Measurements from ENCODE around the gene ARVCF. TPM values are rescaled to one million over a fixed set of nuclear protein-coding genes. Genes with fewer than 3 reads are reported as not detected.

ARVCF gene
- polyA plus RNA-seq, 1 of the 3 experiments (the other 2 are of a cell fraction): 27.4 TPM

- Histone ChIP-seq H3K27ac (ENCODE audit: low read depth in 2 of 2, low read length in 1 of 2) (no peak overlapping the region), H3K9me3 (no peaks in the 10 kb centered on the region), H3K79me2 (ENCODE audit: insufficient read depth) (peaks cover 53% of the 10 kb centered on the region), H3K9ac (no peak overlapping the region), H3K36me3 (replicated peaks in 1 of 2; ENCODE audit: control insufficient read depth in 1 of 2, insufficient read depth in 2 of 2, low read length in 1 of 2) (no peaks in the 10 kb centered on the region), H4K20me1 (ENCODE audit: insufficient read depth) (peaks cover 11% of the 10 kb centered on the region; the same call in 1 of the 2 replicates), H3F3A (replicated peaks; ENCODE audit: insufficient read depth) (no peaks in the 10 kb centered on the region), H3K4me2 (no peak overlapping the region), H3K4me3 (ENCODE audit: low read depth in 2 of 2, low read length in 1 of 2) (no peak overlapping the region), H3K4me1 (ENCODE audit: control insufficient read depth in 1 of 2, insufficient read depth in 2 of 2, low read depth in 1 of 2, low read length in 1 of 2) (peaks cover 0 to 20% of the 10 kb centered on the region in 2 experiments; a peak in 1 of 4 replicates), H2AFZ (ENCODE audit: low read depth) (no peak overlapping the region), H3K9me2 (no peaks in the 10 kb centered on the region), H3K27me3 (ENCODE audit: insufficient read depth) (no peaks in the 10 kb centered on the region)
- TF ChIP-seq RFX5 (IDR thresholded peaks at IDR 0.05; ENCODE audit: low read length) (no peak), FOXM1 (IDR thresholded peaks at IDR 0.05; ENCODE audit: low read depth) (no peak), SMC3 (IDR thresholded peaks at IDR 0.05; ENCODE audit: low read depth, low read length) (no peak), NRF1 (IDR thresholded peaks at IDR 0.05; ENCODE audit: low read depth, low read length) (no peak)
- 91% methylated on average over 10 of the region's 10 CpGs for WGBS (ENCODE audit: low lambda C conversion rate)
- ChIA-PET CTCF (interaction anchor here (1.7 to 6.5 kb wide), 3 partner anchors 10 to 53 kb away, joined by 5 to 46 read pairs (median 13); no protein-coding TSS in a partner anchor), POLR2A (no interaction called here)
- no peak for DNase-seq
These were observed 6.5 kb upstream of the ARVCF start for GRCh38 chr22:20022978-20023613.

GRCh38 chr22:20022231-20022977 is 5.8 kb upstream of the ARVCF start:
- Histone ChIP-seq H3K27me3 (ENCODE audit: insufficient read depth) (no peaks in the 10 kb centered on the region), H4K20me1 (ENCODE audit: insufficient read depth) (0 out of 2 replicates have a peak, but pooled peaks cover 10% of the 10 kb centered on the region), H3K79me2 (ENCODE audit: insufficient read depth) (peaks cover 53% of the 10 kb centered on the region), H3K4me1 (ENCODE audit: control insufficient read depth in 1 of 2, insufficient read depth in 2 of 2, low read depth in 1 of 2, low read length in 1 of 2) (peaks cover 0 to 22% of the 10 kb centered on the region in 2 experiments; a peak in 1 of 4 replicates), H3F3A (replicated peaks; ENCODE audit: insufficient read depth) (no peaks in the 10 kb centered on the region), H3K4me3 (ENCODE audit: low read depth in 2 of 2, low read length in 1 of 2) (peak overlapping the region; percentile 90 to 96; a peak in 3 of 4 replicates), H3K9ac (peak overlapping the region; percentile 79), H2AFZ (ENCODE audit: low read depth) (no peak overlapping the region), H3K9me3 (no peaks in the 10 kb centered on the region), H3K36me3 (replicated peaks in 1 of 2; ENCODE audit: control insufficient read depth in 1 of 2, insufficient read depth in 2 of 2, low read length in 1 of 2) (no peaks in the 10 kb centered on the region), H3K4me2 (peak overlapping the region; percentile 89), H3K9me2 (no peaks in the 10 kb centered on the region), H3K27ac (ENCODE audit: low read depth in 2 of 2, low read length in 1 of 2) (no peak overlapping the region)
- TF ChIP-seq FOSL2 (IDR thresholded peaks at IDR 0.05; ENCODE audit: borderline replicate concordance, low read depth): no peak
- TF ChIP-seq RFX5 (IDR thresholded peaks at IDR 0.05; ENCODE audit: low read length): no peak
- no peak for TF ChIP-seq JUND (IDR thresholded peaks at IDR 0.05)
- TF ChIP-seq CTCF (IDR thresholded peaks at IDR 0.05): no peak
- no peak for TF ChIP-seq SIN3A (IDR thresholded peaks at IDR 0.05; ENCODE audit: borderline replicate concordance, low read depth, low read length)
- no peak for TF ChIP-seq EP300 (IDR thresholded peaks at IDR 0.05; ENCODE audit: borderline replicate concordance in 1 of 2, low read depth in 1 of 2, low read length in 1 of 2)
- TF ChIP-seq EZH2phosphoT487 (IDR thresholded peaks at IDR 0.05; ENCODE audit: borderline replicate concordance, low read depth): no peak
- TF ChIP-seq MAX (IDR thresholded peaks at IDR 0.05; ENCODE audit: low read depth): no peak
- TF ChIP-seq TCF12 (IDR thresholded peaks at IDR 0.05): no peak
- no peak for TF ChIP-seq POLR2AphosphoS5 (IDR thresholded peaks at IDR 0.05; ENCODE audit: low read depth, low read length)
- TF ChIP-seq ZBTB33 (IDR thresholded peaks at IDR 0.05; ENCODE audit: borderline replicate concordance, low read depth): no peak
- TF ChIP-seq RCOR1 (IDR thresholded peaks at IDR 0.05; ENCODE audit: low read length): no peak
- no peak for TF ChIP-seq IRF3 (IDR thresholded peaks at IDR 0.05; ENCODE audit: low read depth, low read length)
- TF ChIP-seq GABPA (IDR thresholded peaks at IDR 0.05; ENCODE audit: low read depth): no peak
- TF ChIP-seq MEF2A (IDR thresholded peaks at IDR 0.05; ENCODE audit: borderline replicate concordance, low read depth): no peak
- no peak for TF ChIP-seq PBX3 (IDR thresholded peaks at IDR 0.05)
- DNase-seq: no peak
- ChIA-PET CTCF (interaction anchor here (1.0 to 6.5 kb wide), 7 partner anchors 10 to 75 kb away, joined by 4 to 46 read pairs (median 5); no protein-coding TSS in a partner anchor), POLR2A (interaction anchor here (2.0 kb wide), 1 partner anchor 36 kb away, joined by 5 read pairs; no protein-coding TSS in a partner anchor)
- 90% methylated on average over 9 of the region's 11 CpGs for WGBS (ENCODE audit: low lambda C conversion rate)

All from SK-N-SH (cell line).